Peyer's patch (tissue), 4 donors: Measurements from ENCODE around the gene ZBTB20.

ENCODE experiments used
- POLR2A ChIP-seq, 2 donors: fragments of 450-650 bp; IDR thresholded peaks; one replicate each; pipeline ENCODE4 v1.5.1; 2017; ENCODE audit warnings: antibody characterized with exemption in 2 of 2, mild to moderate bottlenecking in 2 of 2, moderate library complexity in 2 of 2
- TF ChIP-seq, protein P1 (sequence below), 6 experiments: fragments of 450-650 bp in 4 of 6; fragments of 200-600 bp in 2 of 6; sonication (generic) in 1 of 6; IDR thresholded peaks; one replicate each; pipeline ENCODE4 v1.5.1; 2017 to 2019; ENCODE audit warnings: antibody characterized with exemption in 6 of 6, mild to moderate bottlenecking in 3 of 6, moderate library complexity in 1 of 6

DNA sequence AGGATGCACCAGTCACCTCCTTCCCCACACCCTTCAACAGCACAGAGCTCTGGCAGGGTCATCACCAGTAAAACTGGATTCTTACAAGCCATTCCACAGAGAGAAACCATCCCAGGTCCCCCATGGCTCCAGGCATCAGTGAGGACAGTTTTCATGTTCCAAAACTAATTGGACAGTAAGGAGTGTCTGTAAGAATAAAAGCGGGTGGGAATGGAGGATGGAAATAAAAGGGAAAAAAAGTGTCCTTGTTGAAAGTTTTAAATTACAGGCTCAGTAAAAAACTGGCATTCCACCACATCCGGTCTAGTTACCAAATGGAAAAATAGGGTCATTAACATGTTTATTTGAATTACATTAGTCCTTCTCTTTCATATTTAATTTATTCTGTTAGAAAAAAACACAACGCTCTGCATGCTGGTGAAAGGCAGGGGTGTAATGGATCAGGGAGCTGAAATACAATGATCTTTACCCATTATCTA lies 735.9 kb downstream of the ZBTB20 start:
- TF ChIP-seq, protein P1, sequence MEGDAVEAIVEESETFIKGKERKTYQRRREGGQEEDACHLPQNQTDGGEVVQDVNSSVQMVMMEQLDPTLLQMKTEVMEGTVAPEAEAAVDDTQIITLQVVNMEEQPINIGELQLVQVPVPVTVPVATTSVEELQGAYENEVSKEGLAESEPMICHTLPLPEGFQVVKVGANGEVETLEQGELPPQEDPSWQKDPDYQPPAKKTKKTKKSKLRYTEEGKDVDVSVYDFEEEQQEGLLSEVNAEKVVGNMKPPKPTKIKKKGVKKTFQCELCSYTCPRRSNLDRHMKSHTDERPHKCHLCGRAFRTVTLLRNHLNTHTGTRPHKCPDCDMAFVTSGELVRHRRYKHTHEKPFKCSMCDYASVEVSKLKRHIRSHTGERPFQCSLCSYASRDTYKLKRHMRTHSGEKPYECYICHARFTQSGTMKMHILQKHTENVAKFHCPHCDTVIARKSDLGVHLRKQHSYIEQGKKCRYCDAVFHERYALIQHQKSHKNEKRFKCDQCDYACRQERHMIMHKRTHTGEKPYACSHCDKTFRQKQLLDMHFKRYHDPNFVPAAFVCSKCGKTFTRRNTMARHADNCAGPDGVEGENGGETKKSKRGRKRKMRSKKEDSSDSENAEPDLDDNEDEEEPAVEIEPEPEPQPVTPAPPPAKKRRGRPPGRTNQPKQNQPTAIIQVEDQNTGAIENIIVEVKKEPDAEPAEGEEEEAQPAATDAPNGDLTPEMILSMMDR (IDR thresholded peaks at IDR 0.05), result no peak
- TF ChIP-seq POLR2A (IDR thresholded peaks at IDR 0.05), result no peak
